ENCODE results near the gene PNRC2. TPM values are rescaled to one million over a fixed set of nuclear protein-coding genes. Genes with fewer than 3 reads are reported as not detected.

PNRC2 gene
- total RNA-seq, 4 donors from 2014 or later, result 73.2 to 88.5 (median 77.5) TPM

DNA sequence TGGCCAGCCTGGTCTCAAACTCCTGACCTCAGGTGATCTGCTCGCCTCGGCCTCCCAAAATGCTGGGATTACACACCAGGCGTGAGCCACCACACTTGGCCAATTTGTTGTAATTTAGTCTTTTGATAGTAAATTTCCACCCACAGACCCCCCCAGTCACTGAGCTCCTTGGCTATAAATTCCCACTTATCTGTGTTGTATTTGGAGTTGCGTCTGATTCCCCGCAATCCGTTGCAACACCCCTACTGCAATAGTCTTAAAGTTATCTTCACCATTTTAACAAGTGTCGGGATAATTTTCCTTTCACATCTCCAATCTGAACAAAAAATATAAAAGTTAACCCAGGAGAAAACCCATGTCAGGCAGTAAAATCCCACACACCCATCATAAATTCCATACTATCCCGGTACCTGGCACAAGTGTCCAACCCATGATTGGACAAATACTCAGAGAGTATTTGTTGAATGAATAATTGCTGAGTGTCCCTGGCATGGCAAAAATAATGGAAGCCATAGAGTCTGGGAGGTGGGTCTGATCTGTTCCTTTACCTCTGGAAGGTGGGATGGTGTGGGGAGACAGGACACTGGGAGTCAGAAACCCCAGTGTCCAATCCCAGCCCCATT is 37.2 kb upstream of the PNRC2 start:
- DNase-seq (ENCODE audit: low spot score in 2 of 2), result no peak
- no peaks in the 10 kb centered on the region for H3K27me3 ChIP-seq
- 86 to 90% methylated on average over 8 of the region's 8 CpGs for WGBS, 2 donors

DNA sequence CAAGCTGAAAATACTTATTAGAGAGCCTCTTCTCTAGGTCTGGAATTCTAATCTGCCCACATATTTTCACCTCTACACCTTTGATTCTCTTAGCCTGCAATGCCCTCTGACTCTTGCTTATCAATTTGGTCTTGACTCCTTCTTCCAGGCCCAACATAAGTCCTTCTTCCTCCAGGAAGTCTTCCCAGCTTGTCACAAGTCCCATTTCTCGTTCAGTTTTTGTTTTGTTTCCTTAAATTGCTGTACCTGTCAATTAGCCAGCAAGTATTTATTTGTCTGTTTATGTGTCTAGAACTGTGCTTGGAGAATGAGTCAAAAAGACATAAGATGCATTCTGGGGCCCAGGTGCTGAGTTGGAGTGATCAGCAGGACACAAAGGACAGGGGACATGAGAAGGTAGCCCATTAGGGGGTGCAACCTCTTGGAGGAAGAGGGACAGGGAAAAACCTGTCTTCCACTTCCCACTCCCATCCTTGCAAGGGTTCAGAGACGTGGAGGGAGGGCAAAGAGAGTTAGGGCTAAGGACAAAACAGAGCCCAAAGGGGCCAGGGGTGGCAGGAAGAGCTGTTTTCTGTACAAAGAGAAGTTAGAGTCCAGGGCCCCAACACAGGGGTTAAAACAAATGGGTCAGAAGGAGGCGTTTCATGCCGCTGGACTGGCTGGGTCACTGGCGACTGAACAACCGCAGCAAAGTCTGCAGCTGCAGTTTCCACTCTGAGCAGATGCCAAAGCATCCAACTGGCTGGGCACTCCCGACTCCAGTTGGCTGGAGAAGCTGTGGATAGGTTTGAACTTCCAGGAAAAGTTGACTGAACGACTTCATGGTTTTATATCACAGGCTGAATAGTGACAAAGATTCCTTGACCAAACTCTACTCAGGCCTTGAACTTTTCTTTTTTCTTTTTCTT is 35.8 kb upstream of the PNRC2 start:
- DNase-seq (ENCODE audit: low spot score in 2 of 2), result no peak
- no peak overlapping the region for H3K27ac ChIP-seq
- no peaks in the 10 kb centered on the region for H3K27me3 ChIP-seq
- no peak overlapping the region for H3K4me3 ChIP-seq
- 19 to 22% methylated on average over 8 of the region's 8 CpGs for WGBS, 2 donors
- no peaks in the 10 kb centered on the region for H3K36me3 ChIP-seq
- peaks cover 0 to 7% (median 3%) of the 10 kb centered on the region in 4 donors for H3K4me1 ChIP-seq
- no peaks in the 10 kb centered on the region for H3K9me3 ChIP-seq
- TF ChIP-seq, protein P1, sequence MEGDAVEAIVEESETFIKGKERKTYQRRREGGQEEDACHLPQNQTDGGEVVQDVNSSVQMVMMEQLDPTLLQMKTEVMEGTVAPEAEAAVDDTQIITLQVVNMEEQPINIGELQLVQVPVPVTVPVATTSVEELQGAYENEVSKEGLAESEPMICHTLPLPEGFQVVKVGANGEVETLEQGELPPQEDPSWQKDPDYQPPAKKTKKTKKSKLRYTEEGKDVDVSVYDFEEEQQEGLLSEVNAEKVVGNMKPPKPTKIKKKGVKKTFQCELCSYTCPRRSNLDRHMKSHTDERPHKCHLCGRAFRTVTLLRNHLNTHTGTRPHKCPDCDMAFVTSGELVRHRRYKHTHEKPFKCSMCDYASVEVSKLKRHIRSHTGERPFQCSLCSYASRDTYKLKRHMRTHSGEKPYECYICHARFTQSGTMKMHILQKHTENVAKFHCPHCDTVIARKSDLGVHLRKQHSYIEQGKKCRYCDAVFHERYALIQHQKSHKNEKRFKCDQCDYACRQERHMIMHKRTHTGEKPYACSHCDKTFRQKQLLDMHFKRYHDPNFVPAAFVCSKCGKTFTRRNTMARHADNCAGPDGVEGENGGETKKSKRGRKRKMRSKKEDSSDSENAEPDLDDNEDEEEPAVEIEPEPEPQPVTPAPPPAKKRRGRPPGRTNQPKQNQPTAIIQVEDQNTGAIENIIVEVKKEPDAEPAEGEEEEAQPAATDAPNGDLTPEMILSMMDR (IDR thresholded peaks at IDR 0.05), result no peak
- TF ChIP-seq POLR2A (IDR thresholded peaks at IDR 0.05) (no peak), EP300 (IDR thresholded peaks at IDR 0.05) (no peak)

More for the DNA sequence above, 37.2 kb upstream of the PNRC2 start:
- Histone ChIP-seq H3K9me3 (no peaks in the 10 kb centered on the region), H3K36me3 (no peaks in the 10 kb centered on the region), H3K4me3 (no peak overlapping the region), H3K4me1 (peaks cover 0 to 7% (median 3%) of the 10 kb centered on the region in 4 donors), H3K27ac (no peak overlapping the region)
- TF ChIP-seq, protein P1 (IDR thresholded peaks at IDR 0.05), result no peak
- TF ChIP-seq EP300 (IDR thresholded peaks at IDR 0.05) (no peak), POLR2A (IDR thresholded peaks at IDR 0.05) (no peak)

DNA sequence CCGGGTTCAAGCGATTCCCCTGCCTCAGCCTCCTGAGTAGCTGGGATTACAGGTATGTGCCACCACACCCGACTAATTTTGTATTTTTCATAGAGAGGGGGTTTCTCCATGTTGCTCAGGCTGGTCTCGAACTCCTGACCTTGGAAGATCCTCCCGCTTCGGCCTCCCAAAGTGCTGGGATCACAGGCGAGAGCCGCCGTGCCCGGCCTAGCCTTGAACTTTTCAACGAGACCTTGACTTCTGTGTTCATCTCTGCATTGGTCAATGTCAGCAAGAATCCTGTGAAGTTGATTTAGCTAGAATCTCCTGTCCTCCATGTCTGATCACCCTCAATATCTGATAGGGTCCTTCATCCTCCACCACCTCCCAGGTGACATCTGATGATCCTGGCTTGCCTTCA is 35.0 kb upstream of the PNRC2 start:
- 93% methylated on average over 11 of the region's 11 CpGs for WGBS, 2 donors
- H3K4me3 ChIP-seq, result no peak overlapping the region
- H3K27me3 ChIP-seq, result no peaks in the 10 kb centered on the region
- DNase-seq (ENCODE audit: low spot score in 2 of 2), result no peak
- H3K36me3 ChIP-seq, result no peaks in the 10 kb centered on the region
- TF ChIP-seq POLR2A (IDR thresholded peaks at IDR 0.05) (no peak), EP300 (IDR thresholded peaks at IDR 0.05) (no peak)
- TF ChIP-seq, protein P1 (IDR thresholded peaks at IDR 0.05), result no peak
- H3K4me1 ChIP-seq, result peaks cover 0 to 7% (median 3%) of the 10 kb centered on the region in 4 donors
- no peaks in the 10 kb centered on the region for H3K9me3 ChIP-seq
- H3K27ac ChIP-seq, result no peak overlapping the region

DNA sequence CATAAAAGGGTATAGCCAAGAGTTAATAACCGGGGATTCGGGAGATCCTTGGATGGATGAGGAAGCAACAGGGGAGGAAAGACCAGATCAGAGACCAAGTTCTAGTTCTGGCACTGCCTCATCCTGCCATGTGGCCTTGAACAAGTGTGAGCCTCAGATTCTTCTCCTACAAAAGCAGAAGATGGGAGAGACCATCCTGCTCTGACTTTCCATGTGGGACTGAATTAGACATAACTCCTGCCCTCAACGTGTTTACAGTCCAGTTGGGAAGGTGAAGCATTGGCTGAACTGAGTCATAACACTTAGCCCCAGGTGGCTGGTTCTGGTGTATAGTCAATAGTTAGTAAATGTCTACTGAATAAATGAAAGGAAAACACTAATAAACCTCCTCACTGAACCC is 34.3 kb upstream of the PNRC2 start:
- TF ChIP-seq EP300 (IDR thresholded peaks at IDR 0.05) (no peak), POLR2A (IDR thresholded peaks at IDR 0.05) (no peak)
- TF ChIP-seq, protein P1 (IDR thresholded peaks at IDR 0.05), result no peak
- WGBS, 2 donors, result 79 to 88% methylated on average over 3 of the region's 3 CpGs
- no peaks in the 10 kb centered on the region for H3K27me3 ChIP-seq
- H3K4me1 ChIP-seq, result peaks cover 0 to under 1% (median 0%) of the 10 kb centered on the region in 4 donors
- H3K9me3 ChIP-seq, result no peaks in the 10 kb centered on the region
- no peak overlapping the region for H3K27ac ChIP-seq
- H3K36me3 ChIP-seq, result no peaks in the 10 kb centered on the region
- no peak overlapping the region for H3K4me3 ChIP-seq
- no peak for DNase-seq (ENCODE audit: low spot score in 2 of 2)

DNA sequence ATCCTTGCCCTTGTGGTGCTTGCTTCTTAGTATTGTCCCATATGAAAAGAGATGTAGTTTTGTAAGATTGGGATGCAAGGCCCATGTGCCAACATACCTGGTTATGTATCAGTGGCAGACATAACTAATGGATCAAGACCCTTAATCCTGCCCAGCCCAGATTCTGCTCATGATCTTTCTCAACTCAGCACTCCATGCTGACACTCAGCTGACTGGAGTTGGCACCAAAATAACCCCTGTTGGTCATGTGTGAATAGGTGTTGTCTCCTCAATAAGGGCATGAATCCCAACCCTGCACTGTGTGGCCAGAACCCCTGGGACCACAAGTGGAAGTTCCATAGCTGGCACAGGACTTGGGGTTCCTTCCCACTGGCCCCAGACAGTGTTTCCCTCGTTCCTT is 32.5 kb upstream of the PNRC2 start:
- no peak for TF ChIP-seq POLR2A (IDR thresholded peaks at IDR 0.05)
- DNase-seq (ENCODE audit: low spot score in 2 of 2), result no peak
- WGBS, 2 donors, result 33 to 50% methylated on average over 1 of the region's 1 CpG
- no peaks in the 10 kb centered on the region for H3K9me3 ChIP-seq
- no peaks in the 10 kb centered on the region for H3K27me3 ChIP-seq
- H3K36me3 ChIP-seq, result no peaks in the 10 kb centered on the region
- H3K4me3 ChIP-seq, result no peak overlapping the region
- no peaks in the 10 kb centered on the region for H3K4me1 ChIP-seq
- no peak overlapping the region for H3K27ac ChIP-seq

All from tibial nerve (tissue), 4 donors.